Measurements from ENCODE around the gene SMYD3. TPM values are rescaled to one million over a fixed set of nuclear protein-coding genes. Genes with fewer than 3 reads are reported as not detected.

The SMYD3 gene
- total RNA-seq, 1 experiment from 2014 or later, result 29.6 TPM

- CTCF ChIA-PET, result interaction anchor here (0.7 kb wide), 1 partner anchor 23 kb away, joined by 20 read pairs; no protein-coding TSS in a partner anchor
- no peaks in the 10 kb centered on the region for H3K9me3 ChIP-seq (ENCODE audit: insufficient read depth, low read depth)
- POLR2A ChIA-PET (ENCODE audit: unreplicated experiment), result no interaction called here
- H3K36me3 ChIP-seq (ENCODE audit: low read depth), result no peaks in the 10 kb centered on the region
- TF ChIP-seq CTCF (conservative IDR thresholded peaks at IDR 0.05), result no peak
- no peak for TF ChIP-seq EZH2 (IDR thresholded peaks at IDR 0.05; ENCODE audit: low read depth)
- H3F3A ChIP-seq (ENCODE audit: insufficient read depth, low read depth), result no peaks in the 10 kb centered on the region
- no peak overlapping the region for H3K4me3 ChIP-seq
- H3K27me3 ChIP-seq (ENCODE audit: insufficient read depth, low read depth), result no peaks in the 10 kb centered on the region
- H3K27ac ChIP-seq, result no peak overlapping the region
- H3K4me1 ChIP-seq (replicated peaks; ENCODE audit: insufficient read depth), result no peaks in the 10 kb centered on the region
- intact Hi-C loops (cut with micrococcal nuclease; ENCODE audit: unreplicated experiment), result no loop called here
- no peak overlapping the region for H2AFZ ChIP-seq
- no peak for DNase-seq
- no peaks in the 10 kb centered on the region for H3K9me2 ChIP-seq (ENCODE audit: insufficient read depth)
- no peak overlapping the region for H3K4me2 ChIP-seq
- no peaks in the 10 kb centered on the region for H3K79me2 ChIP-seq (ENCODE audit: low read depth)
- no peaks in the 10 kb centered on the region for H4K20me1 ChIP-seq (ENCODE audit: insufficient read depth)
- no TSS peak for BruUV-seq (replicated peaks)
These were observed 338.1 kb downstream of the SMYD3 start for GRCh38 chr1:246169019-246169418.

GRCh38 chr1:246166841-246167240 is 340.2 kb downstream of the SMYD3 start:
- Histone ChIP-seq H3K9me3 (ENCODE audit: insufficient read depth, low read depth) (no peaks in the 10 kb centered on the region), H3K9me2 (ENCODE audit: insufficient read depth) (no peaks in the 10 kb centered on the region), H2AFZ (no peak overlapping the region), H3K36me3 (ENCODE audit: low read depth) (no peaks in the 10 kb centered on the region), H3K4me2 (no peak overlapping the region), H3K27me3 (ENCODE audit: insufficient read depth, low read depth) (no peaks in the 10 kb centered on the region), H3K4me3 (no peak overlapping the region), H3F3A (ENCODE audit: insufficient read depth, low read depth) (no peaks in the 10 kb centered on the region), H3K4me1 (replicated peaks; ENCODE audit: insufficient read depth) (no peaks in the 10 kb centered on the region), H3K27ac (no peak overlapping the region), H3K79me2 (ENCODE audit: low read depth) (no peaks in the 10 kb centered on the region), H4K20me1 (ENCODE audit: insufficient read depth) (no peaks in the 10 kb centered on the region)
- POLR2A ChIA-PET (ENCODE audit: unreplicated experiment), result no interaction called here
- CTCF ChIA-PET, result no interaction called here
- no peak for TF ChIP-seq CTCF (conservative IDR thresholded peaks at IDR 0.05)
- no peak for TF ChIP-seq EZH2 (IDR thresholded peaks at IDR 0.05; ENCODE audit: low read depth)
- intact Hi-C loops (cut with micrococcal nuclease; ENCODE audit: unreplicated experiment), result no loop called here
- no TSS peak for BruUV-seq (replicated peaks)
- DNase-seq, result no peak

GRCh38 chr1:246165826-246166709 is 341.0 kb downstream of the SMYD3 start:
- no TSS peak for BruUV-seq (replicated peaks)
- POLR2A ChIA-PET (ENCODE audit: unreplicated experiment), result no interaction called here

More at GRCh38 chr1:246165826-246166709, 341.0 kb downstream of the SMYD3 start:
- H3K27me3 ChIP-seq (ENCODE audit: insufficient read depth, low read depth), result no peaks in the 10 kb centered on the region
- H3K9me3 ChIP-seq (ENCODE audit: insufficient read depth, low read depth), result no peaks in the 10 kb centered on the region
- H3K4me2 ChIP-seq, result no peak overlapping the region
- TF ChIP-seq CTCF (conservative IDR thresholded peaks at IDR 0.05) (no peak), EZH2 (IDR thresholded peaks at IDR 0.05; ENCODE audit: low read depth) (no peak)
- no peaks in the 10 kb centered on the region for H3F3A ChIP-seq (ENCODE audit: insufficient read depth, low read depth)
- CTCF ChIA-PET, result interaction anchor here (0.5 kb wide), 1 partner anchor 240 kb away, joined by 8 read pairs; no protein-coding TSS in a partner anchor
- H4K20me1 ChIP-seq (ENCODE audit: insufficient read depth), result no peaks in the 10 kb centered on the region
- H3K4me3 ChIP-seq, result no peak overlapping the region
- H2AFZ ChIP-seq, result no peak overlapping the region
- H3K36me3 ChIP-seq (ENCODE audit: low read depth), result no peaks in the 10 kb centered on the region
- no peak for DNase-seq
- H3K27ac ChIP-seq, result no peak overlapping the region
- H3K9me2 ChIP-seq (ENCODE audit: insufficient read depth), result no peaks in the 10 kb centered on the region
- no peaks in the 10 kb centered on the region for H3K4me1 ChIP-seq (replicated peaks; ENCODE audit: insufficient read depth)
- intact Hi-C loops (cut with micrococcal nuclease; ENCODE audit: unreplicated experiment), result no loop called here
- no peaks in the 10 kb centered on the region for H3K79me2 ChIP-seq (ENCODE audit: low read depth)
